Measurements from ENCODE around the gene MEGF11.

MEGF11 gene

DNA sequence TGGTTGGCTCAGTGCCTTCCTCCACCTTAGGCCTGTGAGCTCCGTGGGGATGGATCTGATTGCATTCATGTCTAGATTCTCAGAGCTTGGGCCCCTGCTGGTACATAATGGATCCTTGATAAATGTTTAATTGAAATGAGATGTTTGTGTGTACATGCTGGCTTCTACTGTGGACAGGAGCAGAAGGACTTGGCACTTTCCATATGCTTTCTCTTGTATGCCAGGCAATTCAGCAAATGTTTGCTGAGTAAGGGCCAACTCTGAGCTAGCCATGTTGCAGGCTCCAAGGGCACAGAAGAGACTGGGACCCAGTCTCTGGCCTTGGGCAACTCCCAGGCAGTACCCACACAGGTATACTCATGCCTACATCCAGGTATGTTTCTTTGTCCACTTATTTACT lies 317.3 kb downstream of the MEGF11 start:
- no peak overlapping the region for H3K4me3 ChIP-seq (ENCODE audit: low read length)
- TF ChIP-seq CTCF (conservative IDR thresholded peaks at IDR 0.05; ENCODE audit: low read length), result no peak
- DNase-seq (ENCODE audit: low read depth), result no peak

DNA sequence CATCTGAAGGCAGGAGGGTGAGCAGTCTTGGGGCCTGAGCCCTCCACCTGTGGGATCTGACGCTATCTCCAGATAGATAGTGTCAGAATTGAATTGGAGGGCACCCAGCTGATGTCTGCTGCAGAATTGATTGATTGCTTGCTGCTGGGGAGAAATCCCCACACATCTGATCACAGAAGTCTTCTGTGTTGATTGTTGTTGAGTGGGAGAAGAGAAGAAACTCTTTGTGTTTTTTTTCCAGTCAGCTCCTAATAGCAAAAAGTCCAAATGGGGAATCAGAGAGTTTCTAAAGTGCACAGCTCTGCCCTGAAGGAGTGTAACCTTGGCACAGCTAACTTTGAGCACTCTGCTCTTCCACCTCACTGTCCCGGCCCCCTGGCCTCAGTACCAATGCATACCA lies 318.2 kb downstream of the MEGF11 start:
- no peak for TF ChIP-seq CTCF (conservative IDR thresholded peaks at IDR 0.05; ENCODE audit: low read length)
- H3K4me3 ChIP-seq (ENCODE audit: low read length), result no peak overlapping the region
- DNase-seq (ENCODE audit: low read depth), result no peak

DNA sequence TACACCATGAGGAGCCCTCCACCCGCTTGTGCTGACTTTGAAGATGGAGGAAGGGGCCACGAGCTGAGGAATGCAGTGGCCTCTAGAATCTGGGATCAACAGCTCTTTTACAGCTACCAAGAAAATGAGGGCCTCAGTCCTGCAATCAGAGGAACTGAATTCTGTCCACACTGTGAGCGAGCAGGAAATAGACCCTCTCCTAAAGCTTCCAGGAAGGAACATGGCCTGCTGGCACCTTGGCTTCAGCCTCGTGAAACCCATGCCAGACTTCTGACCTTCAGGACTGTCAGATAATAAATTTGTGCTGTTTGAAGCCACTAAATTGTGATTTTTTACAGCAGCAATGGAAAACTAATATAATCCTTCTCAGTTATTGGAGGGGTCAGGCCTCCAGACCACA lies 322.3 kb downstream of the MEGF11 start:
- TF ChIP-seq CTCF (conservative IDR thresholded peaks at IDR 0.05; ENCODE audit: low read length), result no peak
- no peak overlapping the region for H3K4me3 ChIP-seq (ENCODE audit: low read length)
- DNase-seq (ENCODE audit: low read depth), result no peak

- H3K4me3 ChIP-seq (ENCODE audit: low read length), result no peak overlapping the region
- no peak for TF ChIP-seq CTCF (conservative IDR thresholded peaks at IDR 0.05; ENCODE audit: low read length)
- DNase-seq (ENCODE audit: low read depth), result no peak
Measured at GRCh38 chr15:65930134-65930533, 323.4 kb downstream of the MEGF11 start.

DNA sequence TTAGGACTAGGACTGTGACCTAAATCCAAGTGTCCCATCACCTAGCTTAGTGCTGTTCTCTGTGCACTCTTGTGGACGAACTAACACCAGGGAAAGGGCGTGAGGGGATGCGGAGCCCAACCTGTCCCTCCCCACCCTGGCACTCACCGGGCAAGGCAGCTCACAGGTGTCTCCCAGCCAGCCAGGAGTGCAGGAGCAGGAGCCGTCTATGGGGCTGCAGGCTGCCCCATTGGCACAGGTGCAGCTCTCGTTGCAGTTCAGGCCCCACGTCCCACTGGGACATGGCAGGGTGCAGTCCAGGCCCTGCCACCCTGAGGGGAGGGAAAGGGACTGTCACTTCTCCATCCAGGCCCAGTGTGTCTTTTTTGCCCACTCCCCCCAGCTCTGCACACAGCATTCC lies 324.0 kb downstream of the MEGF11 start:
- no peak for DNase-seq (ENCODE audit: low read depth)
- no peak overlapping the region for H3K4me3 ChIP-seq (ENCODE audit: low read length)

GRCh38 chr15:65927545-65927944 lies 326.0 kb downstream of the MEGF11 start:
- peak; percentile 37 for TF ChIP-seq CTCF (conservative IDR thresholded peaks at IDR 0.05; ENCODE audit: low read length)
- no peak for DNase-seq (ENCODE audit: low read depth)
- H3K4me3 ChIP-seq (ENCODE audit: low read length), result no peak overlapping the region

More for the DNA sequence above, 324.0 kb downstream of the MEGF11 start:
- no peak for TF ChIP-seq CTCF (conservative IDR thresholded peaks at IDR 0.05; ENCODE audit: low read length)

- DNase-seq (ENCODE audit: low read depth), result no peak
- no peak overlapping the region for H3K4me3 ChIP-seq (ENCODE audit: low read length)
- no peak for TF ChIP-seq CTCF (conservative IDR thresholded peaks at IDR 0.05; ENCODE audit: low read length)
Measured at GRCh38 chr15:65926899-65927298, 326.7 kb downstream of the MEGF11 start.

Measured in AG10803 (cell line).